CMK (cell line): ENCODE data around the gene KIF9.
A peak's percentile ranks its signal among the peaks of the same experiment; 100 is the strongest.
"Not testable (repeated sequence)": the region's sequence is repeated elsewhere in the genome, so short reads cannot be mapped to it uniquely, and the experiment has no call there.

ENCODE experiments used
- DNase-seq: peaks from one replicate; pipeline ENCODE4 v3.0.0-alpha.2; 2010; ENCODE audit warnings: low read depth

Gene KIF9, protein sequence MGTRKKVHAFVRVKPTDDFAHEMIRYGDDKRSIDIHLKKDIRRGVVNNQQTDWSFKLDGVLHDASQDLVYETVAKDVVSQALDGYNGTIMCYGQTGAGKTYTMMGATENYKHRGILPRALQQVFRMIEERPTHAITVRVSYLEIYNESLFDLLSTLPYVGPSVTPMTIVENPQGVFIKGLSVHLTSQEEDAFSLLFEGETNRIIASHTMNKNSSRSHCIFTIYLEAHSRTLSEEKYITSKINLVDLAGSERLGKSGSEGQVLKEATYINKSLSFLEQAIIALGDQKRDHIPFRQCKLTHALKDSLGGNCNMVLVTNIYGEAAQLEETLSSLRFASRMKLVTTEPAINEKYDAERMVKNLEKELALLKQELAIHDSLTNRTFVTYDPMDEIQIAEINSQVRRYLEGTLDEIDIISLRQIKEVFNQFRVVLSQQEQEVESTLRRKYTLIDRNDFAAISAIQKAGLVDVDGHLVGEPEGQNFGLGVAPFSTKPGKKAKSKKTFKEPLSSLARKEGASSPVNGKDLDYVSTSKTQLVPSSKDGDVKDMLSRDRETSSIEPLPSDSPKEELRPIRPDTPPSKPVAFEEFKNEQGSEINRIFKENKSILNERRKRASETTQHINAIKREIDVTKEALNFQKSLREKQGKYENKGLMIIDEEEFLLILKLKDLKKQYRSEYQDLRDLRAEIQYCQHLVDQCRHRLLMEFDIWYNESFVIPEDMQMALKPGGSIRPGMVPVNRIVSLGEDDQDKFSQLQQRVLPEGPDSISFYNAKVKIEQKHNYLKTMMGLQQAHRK

DNA sequence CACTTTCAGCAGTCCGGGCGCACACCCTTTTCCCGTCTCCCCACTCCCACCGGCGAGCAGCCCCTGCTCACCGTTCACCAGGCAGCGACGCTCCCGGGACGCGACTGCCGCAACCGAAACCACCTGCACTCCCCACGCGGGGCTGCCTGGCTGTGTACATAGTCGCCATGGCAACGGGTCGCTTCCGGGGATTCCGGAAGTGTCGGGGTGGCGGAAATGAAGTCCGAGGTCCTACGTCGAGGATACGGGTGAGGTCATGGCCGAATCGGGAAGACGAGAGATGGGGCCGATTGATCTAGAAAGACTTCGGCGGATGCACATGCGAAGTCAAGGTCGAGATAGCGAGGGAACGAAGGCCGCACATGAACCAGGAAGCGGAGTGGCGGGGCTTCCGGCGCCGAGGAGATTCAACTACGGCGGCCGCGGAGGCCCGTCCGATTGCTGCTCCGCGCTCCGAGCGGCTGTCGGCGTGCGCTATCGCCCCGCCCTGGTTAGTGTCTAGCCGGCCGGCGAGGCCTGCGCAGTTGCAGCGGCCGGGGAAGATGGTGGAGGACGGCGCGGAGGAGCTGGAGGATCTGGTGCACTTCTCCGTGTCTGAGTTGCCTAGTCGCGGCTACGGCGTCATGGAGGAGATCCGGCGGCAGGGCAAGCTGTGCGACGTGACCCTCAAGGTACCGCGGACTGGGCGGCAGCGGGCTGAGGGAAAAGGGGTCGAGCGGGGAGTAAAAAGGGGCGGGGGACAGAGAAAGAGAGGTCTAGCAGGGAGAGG lies at the start of gene KIF9, which contains the start of gene KLHL18:
TSS of gene KIF9 (minus strand) at position 376 of the 769 bp plus-strand sequence. CDS start 5,425 bp downstream, outside the sequence.
TSS of gene KLHL18 (plus strand) at position 521 of the 769 bp plus-strand sequence. CDS start at position 543, 22 bp downstream.
- peak; percentile 73 for DNase-seq

GRCh38 chr3:47324278-47324865 lies 41.8 kb upstream of the KIF9 start:
- DNase-seq: peak; percentile 60

DNA sequence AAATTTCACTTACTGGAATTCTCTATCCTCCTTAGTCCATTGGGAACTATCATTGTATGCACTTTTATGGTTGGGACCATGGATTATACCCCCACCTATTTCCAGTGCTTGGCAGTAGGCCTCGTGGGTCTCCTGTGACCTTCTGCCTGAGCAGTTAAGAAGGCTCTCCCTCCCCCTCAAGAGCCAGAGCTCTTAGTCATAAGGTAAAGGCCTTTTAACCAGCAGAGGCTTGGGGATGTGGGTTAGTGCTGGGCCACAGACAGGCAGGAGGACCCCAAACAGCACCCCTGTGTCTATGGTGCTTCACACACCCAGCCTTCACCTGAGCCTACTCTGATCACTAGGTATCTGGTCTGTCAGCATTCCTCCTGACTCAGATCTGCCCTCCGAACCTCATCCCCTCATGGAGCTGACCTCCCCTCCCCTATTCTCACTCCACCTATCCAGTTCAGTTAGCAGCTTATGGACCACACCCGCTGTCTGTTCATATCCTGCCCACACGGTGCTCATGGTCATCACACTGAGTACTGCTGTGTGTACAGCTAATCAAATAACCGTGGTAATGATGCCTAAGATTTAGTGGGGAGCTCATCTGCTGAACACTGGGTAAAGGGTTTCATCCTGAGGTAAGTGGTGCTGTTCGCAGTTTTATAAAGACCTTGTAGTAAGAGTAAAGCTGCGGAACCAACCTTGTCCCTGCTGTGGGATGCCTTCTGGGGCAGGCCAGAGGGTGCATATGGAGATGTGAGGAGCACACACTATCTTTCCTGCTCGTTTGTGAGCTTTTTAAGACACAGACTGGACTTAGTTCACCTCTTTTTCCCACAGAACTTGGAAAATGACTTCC lies 41.1 kb upstream of the KIF9 start:
- DNase-seq: no peak

- DNase-seq: no peak
Measured at GRCh38 chr3:47319956-47320355, 37.4 kb upstream of the KIF9 start.

GRCh38 chr3:47318916-47319315 lies 36.3 kb upstream of the KIF9 start:
- DNase-seq: no peak

GRCh38 chr3:47316151-47316550 lies 33.6 kb upstream of the KIF9 start:
- DNase-seq: not testable (repeated sequence)

DNA sequence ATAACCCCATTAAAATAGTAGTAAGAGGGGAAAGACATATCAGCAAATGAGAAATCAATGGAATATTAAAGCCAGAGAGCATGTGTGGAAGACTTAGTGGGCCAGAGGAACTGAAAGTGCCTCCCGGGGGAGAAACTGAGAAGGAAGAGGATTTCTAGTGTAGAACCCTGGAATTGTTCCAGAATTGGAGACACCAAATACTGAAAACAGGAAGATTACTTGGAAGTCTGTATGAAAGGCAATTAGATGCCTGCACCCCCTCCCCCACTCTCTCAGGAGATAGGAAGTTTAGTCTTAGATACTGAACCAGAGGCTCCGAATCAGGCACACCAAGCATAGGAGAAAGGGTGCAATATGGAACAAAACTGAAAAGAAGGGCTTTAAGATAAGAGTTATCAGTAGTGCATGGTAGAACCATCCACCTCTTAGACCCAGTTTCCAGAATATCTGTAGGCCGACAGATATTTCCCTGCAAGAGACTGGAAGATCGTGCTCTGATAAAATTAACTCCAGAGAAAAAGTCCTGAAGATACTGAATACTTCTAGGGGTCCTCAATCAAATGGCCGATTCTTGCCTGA lies 32.6 kb upstream of the KIF9 start:
- DNase-seq: peak; percentile 56

DNA sequence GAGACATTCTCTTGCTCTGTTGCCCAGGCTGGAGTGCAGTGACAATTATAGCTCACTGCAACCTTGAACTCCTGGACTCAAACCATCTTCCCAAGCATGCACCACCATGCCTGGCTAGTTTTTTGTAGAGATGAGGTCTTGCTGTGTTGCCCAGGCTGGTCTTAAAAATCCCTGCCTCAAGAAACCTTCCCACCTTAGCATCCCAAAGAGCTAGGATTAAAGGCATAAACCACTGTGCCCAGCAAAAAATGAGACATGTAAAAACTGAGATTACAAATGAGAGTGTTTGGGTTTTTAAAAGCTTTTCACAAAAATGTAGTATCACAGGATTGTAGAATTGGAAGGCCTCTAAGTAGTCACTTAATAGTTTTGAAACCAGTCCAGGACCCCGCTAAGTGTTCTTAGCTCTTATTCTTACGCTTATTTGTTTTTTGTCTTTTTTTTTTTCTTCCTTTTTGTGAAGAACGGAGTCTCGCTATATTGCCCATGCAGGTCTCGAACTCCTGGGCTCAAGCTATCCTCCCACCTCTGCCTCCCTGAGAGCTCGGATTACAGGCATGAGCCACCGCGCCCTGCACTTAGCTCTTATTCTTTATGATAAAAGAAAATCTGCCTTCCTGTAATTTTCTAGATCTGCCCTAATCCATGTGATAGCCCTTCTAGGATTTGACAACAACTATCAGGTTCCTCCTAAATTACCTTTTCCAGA lies 31.6 kb upstream of the KIF9 start:
- DNase-seq: no peak

DNA sequence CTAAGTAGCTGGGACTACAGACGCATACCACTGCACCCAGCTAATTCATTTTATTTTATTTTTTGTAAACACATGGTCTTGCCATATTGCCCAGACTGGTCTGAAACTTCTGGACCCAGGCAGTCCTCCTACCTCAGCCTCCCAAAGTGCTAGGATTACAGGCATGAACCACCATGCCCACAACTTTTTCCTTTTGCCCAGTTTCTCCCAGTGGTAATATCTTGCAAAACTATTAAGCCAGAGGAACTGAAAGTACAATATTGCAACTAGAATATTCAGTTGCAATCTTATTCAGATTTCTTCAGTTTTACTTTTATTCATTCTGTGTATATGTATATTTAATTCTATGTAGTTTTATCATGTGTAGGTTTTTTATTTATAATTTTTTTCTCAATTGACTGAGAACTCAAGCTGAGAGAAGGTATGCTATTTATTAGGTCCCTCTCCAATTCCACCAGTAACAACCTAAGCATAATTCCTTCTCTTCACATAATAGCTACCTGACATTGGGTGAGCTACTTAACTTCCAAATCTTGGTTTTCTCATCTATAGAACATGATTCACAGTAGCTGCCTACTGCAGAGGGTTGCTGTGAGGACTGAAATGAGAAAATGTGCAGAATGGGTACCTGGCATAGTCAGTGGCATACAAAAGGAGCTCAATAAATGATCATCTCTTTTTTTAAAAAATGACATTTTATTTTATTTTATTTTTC lies 30.9 kb upstream of the KIF9 start:
- DNase-seq: no peak

- DNase-seq: no peak
Measured at GRCh38 chr3:47310391-47310790, 27.8 kb upstream of the KIF9 start.

DNA sequence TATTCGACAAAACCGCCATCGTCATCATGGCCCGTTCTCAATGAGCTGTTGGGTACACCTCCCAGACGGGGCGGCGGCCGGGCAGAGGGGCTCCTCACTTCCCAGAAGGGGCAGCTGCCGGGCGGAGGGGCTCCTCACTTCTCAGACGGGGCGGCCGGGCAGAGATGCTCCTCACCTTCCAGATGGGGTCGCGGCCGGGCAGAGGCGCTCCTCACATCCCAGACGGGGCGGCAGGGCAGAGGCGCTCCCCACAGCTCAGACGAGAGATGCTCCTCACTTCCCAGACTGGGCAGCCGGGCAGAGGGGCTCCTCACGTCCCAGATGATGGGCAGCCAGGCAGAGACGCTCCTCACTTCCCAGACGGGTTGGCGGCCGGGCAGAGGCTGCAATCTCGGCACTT lies 26.6 kb upstream of the KIF9 start:
- DNase-seq: not testable (repeated sequence)

DNA sequence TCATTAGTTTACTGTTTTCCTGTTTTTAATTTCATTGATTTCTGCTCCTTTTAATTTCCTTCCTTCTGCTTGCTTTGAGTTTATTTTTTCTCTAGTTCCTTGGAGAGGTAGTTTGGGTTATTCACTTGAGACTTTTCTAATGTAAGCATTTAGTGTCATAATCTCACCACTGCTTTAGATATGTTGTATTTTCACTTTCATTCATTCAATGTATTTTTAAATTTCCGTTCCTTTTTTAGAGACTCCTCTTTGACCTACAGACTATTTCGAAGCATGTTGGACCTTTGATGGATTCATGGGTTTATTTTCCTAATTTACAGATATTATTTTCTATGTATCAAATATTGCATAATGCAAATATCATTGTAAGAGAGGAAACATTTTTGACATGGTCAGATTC lies 23.4 kb upstream of the KIF9 start:
- DNase-seq: no peak

DNA sequence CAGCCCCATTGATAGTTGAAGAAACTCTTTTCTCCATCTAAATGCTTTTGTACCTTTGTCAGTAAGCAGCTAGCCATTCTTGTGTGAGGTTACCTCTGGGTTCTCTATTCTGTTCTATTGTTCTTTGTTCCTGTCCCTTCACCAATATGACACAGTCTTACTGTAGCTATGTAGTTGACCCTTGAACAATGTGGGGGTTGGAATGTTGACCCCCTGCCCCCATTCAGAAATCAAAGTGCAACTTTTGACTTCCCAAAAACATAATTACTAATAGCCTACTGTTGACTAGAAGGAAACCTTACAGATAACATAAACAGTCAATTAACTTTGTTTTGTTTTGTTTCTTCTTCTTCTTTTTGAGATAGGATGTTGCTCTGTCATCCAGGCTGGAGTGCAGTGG lies 18.9 kb upstream of the KIF9 start:
- DNase-seq: no peak

DNA sequence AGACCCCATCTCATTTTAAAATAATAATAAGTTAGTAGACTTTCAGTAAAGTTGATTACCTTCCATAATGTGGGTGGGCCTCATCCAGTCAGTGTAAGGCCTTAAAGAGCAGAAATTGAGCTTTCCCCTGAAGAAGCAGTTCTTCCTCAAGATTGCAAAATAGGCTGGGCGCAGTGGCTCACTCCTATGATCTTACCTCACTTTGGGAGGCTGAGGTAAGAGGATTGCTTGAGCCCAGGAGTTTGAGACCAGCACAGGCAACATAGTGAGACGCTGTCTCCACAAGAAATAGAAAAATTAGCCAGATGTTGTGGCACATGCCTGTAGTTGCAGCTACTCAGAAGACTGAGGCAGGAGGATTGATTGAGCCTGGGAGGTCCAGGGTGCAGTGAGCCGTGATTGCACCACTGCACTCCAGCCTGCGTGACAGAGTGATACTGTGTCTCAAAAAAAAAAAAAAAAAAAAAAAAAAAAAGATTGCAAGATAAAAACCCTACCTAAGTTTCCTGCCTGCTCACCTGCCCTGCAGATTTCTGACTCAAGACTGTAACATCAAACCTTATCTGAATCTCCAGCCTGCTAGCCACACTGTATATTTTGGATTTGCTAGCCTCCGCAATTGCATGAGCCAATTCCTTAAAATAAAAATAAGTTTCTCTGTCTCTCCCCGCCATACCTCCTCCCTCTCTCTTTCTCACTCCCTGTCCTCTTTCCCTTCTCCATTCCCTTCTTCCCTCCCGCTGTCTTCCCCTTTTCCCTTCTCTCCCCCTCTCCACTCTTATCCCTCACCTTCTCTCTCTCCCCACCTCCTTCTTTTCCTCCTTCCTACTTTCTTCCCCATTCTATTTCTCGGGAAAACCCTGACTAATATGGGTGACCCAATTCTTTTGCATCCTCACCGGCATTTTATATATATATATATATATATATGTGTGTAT lies 17.1 kb upstream of the KIF9 start:
- no peak for DNase-seq

GRCh38 chr3:47298439-47298838 lies 15.8 kb upstream of the KIF9 start:
- no peak for DNase-seq

DNA sequence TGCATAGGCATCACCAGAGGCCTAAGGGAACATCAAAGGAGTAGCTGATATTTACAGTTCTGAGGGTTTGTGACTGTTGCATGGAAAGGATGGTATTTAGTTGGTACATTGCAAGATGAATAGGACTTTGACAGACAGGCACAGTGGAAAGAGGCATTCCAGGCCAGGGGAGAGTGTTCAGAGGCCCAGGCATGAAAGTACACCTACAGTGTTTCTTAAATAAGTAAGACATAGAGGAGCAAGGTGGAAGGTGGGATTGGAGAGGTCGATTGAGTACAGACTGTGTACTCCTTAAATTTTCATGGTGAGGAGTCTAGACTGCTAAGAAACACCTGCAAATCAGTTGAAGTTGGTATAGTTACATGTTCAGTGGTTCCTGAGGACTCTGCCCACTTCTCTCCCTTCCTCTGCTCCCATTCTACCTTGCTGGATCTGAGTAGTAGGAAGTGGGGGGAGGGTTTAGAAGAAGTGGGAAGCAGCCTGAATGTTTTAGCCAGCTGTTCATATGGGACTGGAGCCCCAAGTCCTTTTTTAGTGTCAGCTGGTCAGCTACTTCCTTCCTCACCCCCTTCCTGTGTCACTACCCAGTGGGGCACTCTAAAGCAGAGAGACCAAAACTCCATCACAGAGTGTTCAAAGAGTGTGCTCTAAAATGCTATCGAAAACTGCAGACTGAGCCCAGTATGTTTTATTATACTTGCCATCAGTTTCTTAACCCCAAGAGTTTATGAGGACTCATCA lies 14.1 kb upstream of the KIF9 start:
- no peak for DNase-seq

DNA sequence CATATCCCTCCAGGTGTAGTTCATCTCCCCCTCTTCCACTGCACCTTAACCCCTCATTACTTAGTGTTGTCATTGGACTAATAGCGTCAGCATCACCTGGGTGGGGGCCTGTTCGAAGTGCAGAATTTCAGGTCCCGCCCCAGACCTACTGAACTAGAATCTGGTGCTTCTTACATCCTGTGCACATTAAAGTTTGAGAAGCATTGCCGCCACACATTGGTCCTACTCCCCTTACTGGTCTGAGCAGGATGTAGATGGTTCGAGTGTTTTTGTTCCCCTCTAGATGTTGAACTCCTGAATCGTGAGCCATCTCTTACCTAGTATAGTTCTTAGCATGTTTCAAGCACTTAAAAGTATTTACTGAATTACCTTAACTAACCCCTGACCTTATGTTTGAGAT lies 13.4 kb upstream of the KIF9 start:
- DNase-seq: no peak
